GM21576 (cell line): Measurements from ENCODE around the gene ZNF335.
"Not testable (repeated sequence)": the region's sequence is repeated elsewhere in the genome, so short reads cannot be mapped to it uniquely, and the experiment has no call there.

Experiments used
- ATAC-seq: cut with Tn5 transposase; IDR thresholded peaks from one replicate; pipeline ENCODE4 v1.9.1; 2021; ENCODE audit warnings: mild to moderate bottlenecking, moderate library complexity; ENCODE audit not compliant: unreplicated experiment

The ZNF335 gene

DNA sequence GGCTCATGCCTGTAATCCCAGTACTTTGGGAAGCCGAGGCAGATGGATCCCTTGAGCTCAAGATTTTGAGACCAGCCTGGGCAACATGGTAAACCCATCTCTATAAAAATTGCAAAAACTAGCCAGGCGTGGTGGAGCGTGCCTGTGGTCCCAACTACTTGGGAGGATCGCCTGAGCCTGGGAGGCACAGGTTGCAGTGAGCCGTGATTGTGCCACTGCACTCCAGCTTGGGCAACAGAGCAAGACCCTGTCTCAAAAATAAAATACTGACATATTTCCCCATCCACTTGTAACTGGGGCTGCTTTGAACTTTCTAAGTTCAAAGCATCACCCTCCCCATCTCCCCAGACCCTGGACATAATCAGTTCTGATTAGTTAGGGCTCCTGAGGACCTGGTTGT lies 29.5 kb upstream of the ZNF335 start:
- no peak for ATAC-seq

DNA sequence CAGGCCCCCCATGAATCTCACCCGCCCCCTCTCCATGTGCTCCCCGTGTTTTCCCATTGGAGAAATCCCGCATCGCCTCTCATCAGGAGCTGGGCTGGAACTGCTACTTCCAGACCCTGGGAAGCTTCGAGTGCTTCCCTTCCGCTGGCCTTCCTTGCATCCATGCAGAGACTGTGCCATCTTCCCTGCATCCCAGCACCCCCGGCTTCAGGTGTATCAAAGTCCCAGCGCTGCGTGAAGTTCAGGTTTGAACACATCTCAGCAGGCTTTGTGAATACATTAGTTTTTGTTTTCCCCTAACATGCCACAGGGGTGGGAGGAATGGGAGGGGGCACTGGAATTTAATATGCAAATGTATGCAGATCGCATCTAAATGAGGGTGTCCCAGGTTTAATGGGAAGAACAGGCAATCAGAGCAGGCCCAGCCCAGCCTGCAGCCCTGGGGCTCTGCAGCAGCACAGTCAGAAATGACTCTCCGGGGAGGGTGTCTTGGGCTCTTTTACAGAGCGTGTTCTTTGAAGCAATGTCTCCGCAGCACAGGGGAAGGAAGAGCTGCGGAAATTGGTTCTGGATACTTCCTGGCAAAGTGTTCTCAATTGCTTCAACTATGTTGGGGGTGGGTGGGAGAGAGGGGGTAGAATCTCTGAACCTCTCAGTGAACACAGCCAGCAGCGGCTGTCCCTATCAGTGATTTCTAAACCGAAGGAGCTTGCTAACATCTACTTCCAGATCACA lies 28.4 kb upstream of the ZNF335 start:
- no peak for ATAC-seq

DNA sequence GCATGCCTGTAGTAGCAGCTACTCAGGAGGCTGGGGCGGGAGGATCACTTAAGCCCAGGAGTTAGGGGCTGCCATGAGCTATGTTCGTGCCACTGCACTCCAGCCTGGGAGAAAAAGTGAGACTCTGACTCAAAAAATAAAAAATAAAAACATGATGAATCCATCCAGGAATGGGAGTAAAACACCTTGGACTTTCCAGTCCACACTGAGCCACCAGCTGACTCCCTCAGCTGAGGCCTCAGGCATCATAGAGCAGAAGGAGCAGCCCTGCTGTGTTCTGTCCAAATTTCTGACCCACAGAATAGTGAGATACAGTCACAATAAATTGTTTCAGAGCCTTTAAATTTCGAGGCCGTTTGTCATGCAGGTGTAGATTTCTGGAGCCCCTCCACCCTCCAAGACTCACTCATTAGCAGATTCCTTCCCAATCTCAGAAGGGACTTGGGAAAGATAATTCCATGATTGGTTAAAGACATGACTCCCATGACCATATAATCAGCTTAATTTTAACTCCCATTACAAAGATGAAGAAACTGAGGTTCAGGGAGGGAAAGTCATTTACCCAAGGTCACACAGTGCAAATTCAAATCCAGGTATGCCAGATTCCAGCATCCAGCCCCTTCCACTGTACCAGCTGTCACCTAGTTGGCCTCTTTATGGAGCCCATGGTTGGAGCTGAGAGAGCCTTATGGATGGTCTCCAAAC lies 27.7 kb upstream of the ZNF335 start:
- no peak for ATAC-seq

DNA sequence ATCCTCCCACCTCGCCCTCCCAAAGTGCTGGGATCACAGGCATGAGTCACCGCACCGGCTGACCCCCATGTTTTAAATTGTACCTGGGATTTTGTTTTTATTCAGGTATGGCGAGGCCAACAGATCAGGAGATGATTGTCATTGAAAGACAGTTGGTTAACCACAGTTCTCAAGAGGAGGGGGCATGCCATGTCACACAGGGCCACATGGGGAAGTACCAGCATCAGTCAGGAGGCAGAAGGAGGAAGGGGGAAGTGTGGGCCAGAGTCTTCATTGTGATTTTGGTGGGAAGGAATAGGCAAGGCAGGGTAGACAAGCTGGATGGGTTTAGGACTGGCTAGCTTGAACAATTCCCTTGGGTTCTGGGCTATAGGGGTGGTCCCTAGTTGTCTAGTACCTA lies 26.8 kb upstream of the ZNF335 start:
- no peak for ATAC-seq

DNA sequence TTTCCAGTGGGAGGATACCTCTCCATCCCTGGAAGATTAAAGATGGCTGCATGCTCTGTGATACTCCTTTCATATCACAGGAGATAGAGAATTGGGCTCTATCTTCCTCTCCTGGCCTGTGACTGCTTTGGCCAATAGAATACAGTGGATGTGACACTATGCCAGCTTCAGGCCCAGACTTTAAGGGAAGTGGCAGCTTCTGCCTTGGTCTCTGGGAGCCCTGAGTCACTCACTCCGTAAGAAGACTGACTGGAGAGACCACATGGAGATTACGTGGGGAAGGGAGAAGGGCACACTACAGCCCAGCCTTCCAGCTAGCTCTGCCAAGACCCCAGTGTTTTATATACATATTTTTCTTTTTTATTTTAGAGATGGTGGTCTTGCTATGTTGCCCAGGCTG lies 26.3 kb upstream of the ZNF335 start:
- no peak for ATAC-seq

DNA sequence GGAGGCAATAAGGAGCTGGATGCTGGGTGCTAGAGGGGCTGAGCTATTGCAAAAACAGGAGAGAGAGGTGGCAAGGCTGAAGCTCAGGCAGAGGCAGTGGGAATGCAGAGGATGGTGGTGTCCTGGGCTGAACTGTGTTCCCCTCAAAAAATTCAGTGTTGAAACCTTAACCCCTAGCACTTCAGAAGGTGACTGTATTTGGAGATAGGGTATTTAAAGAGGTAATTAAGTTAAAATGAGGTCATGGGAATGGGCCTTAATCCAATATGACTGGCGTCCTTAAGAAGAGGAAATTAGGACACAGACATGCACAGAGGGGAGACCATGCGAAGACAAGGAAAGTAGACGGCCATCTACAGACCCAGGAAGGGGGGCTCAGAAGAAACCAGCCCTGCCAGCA lies 25.2 kb upstream of the ZNF335 start:
- no peak for ATAC-seq

- not testable (repeated sequence) for ATAC-seq
Measured at GRCh38 chr20:45995495-45996097, 23.6 kb upstream of the ZNF335 start.

GRCh38 chr20:45994761-45995493 lies 22.9 kb upstream of the ZNF335 start:
- no peak for ATAC-seq

DNA sequence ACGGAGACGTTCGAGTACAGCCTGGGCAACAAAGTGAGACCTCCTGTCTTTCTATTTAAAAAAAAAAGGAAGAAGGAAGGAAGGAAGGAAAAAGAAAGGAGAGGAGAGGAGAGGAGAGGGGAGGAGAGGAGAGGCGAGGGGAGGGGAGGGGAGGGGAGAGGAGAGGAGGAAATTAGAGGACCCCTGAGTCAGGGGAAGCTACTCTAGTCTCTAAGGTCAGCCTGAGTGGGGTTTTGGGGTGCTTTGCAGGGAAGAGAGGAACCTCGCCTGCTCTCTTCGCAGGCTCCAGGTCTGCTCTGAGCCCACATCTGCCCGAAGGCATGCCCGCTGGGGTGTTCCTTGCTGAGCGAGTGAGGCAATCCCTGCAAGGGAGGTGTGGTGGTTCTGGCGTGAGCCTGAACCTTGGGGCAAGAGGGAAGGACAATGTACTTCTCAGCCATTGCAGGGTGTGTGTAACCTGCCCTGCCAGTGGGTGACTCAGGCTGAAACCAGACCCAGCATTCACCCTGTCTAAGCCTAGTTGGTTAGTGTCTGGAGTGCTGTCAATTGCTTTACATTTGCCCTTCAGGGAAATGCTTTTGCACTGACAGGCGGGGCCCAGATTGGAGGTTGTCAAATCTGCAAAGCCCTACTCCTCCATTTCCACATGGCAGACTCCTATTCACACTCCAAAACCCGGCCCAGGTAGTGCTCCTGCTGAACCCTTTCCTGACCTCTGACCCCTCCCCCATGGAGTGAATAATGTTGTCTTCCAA lies 21.4 kb upstream of the ZNF335 start:
- ATAC-seq: no peak

GRCh38 chr20:45991616-45992015 lies 19.6 kb upstream of the ZNF335 start:
- no peak for ATAC-seq

- ATAC-seq: not testable (repeated sequence)
Measured at GRCh38 chr20:45988830-45989229, 16.8 kb upstream of the ZNF335 start.

- ATAC-seq: no peak
Measured at GRCh38 chr20:45987108-45987780, 15.2 kb upstream of the ZNF335 start.

DNA sequence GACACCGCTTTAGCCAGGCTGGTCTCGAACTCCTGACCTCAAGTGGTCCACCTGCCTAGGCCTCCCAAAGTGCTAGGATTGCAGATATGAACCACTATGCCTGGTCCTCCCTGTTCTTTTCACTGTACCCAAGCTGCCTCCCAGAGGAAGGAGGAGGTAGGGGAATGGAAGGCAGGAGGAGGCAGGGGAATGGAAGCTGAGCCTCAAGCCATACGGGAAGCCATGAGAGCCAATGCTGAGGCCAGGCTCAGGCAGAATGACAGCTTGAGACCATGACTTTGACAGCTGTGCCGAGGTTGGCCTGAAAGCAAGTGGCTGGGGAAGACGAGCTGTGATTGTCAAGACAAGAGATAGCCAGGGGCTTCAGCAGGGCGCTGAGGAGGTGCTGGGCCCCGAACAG lies 13.6 kb upstream of the ZNF335 start:
- ATAC-seq: no peak

GRCh38 chr20:45983279-45983743 lies 11.3 kb upstream of the ZNF335 start:
- no peak for ATAC-seq

DNA sequence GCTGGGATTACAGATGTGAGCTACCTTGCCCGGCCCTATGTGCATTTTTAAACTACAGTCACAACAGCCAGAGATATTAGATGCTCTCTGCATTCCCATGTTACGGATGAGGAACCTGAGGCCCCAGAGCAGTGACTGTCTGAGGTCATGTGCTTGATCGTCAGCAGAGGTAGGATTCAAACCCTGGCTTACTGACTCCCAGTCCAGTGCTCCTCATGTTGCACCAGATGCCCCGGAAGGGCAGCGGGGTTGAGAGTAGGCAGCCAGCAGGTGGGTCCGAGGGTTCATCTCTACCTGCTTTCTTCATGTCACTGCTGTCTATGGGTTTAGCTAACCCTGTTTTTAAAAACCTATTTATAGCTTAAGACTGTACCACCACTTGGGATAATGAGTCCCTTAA lies 9.3 kb upstream of the ZNF335 start:
- no peak for ATAC-seq

- ATAC-seq: no peak
Measured at GRCh38 chr20:45976086-45976485, 4.1 kb upstream of the ZNF335 start.

GRCh38 chr20:45975686-45976085 lies 3.7 kb upstream of the ZNF335 start:
- no peak for ATAC-seq

DNA sequence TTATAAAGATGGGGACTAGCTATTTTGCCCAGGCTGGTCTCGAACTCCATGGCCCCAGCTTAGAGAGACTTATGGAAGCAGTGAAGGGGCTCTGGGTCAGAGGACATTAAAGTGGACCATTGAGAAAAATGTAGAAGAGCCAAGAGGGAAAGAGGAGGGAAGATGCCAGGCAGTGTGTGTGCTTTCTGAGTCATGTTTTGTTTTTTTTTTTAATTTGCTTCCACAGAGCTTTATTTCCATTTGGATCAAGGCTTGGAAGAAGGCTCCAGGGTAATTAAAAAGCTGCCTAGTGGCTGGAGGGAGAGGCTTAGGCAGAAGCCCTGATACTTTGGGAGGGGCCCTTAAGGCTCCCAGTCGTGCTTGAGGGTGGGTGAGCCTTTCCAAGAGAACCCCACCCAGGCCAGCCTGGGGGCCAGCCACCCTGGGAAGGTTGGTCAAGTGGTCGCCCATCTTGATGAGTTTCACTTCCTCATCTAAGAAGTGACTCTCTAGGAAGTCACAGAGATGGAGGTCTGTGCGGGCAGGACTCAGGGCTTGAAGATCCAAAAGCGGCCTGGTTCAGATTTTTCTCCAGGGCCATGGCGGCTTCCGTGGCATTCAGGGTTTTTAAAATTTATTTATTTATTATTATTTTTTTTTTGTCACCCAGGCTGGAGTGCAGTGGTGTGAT lies 3.0 kb upstream of the ZNF335 start:
- ATAC-seq: no peak

- no peak for ATAC-seq
Measured at GRCh38 chr20:45972500-45973183, 639 bp upstream of the ZNF335 start.
